A549 (cell line): ENCODE results near the gene ZCCHC9. TPM values are rescaled to one million over a fixed set of nuclear protein-coding genes. Genes with fewer than 3 reads are reported as not detected.
"Not testable (repeated sequence)": the region's sequence is repeated elsewhere in the genome, so short reads cannot be mapped to it uniquely, and the experiment has no call there.

Source experiments
- ATAC-seq, 2 experiments: fragments of 200-7000 bp in 1 of 2; fragments of >200 bp in 1 of 2; cut with Nextera tagmentation in 1 of 2; cut with Tn5 transposase in 1 of 2; 3 replicates each; pipeline versions ENCODE4 v1.8.0 to v1.9.1; 2018 to 2020; ENCODE audit warnings: mild to moderate bottlenecking in 1 of 2, moderate library complexity in 1 of 2
- CTCF ChIA-PET: fragments of 300-600 bp; sonication (Branson Sonifier 250); formaldehyde crosslinking; extraction: SDS; loops from one replicate; lab custom pipeline; 2021; ENCODE audit warnings: antibody characterized with exemption, inconsistent platforms; lab: Yijun Ruan, JAX
- POLR2A ChIA-PET: fragments of 350-600 bp; formaldehyde crosslinking; extraction: SDS; loops from one replicate; lab custom pipeline; 2021; ENCODE audit warnings: antibody characterized with exemption, inconsistent platforms; lab: Yijun Ruan, JAX
- DNase-seq, 2 experiments: peaks; one replicate each; pipeline versions ENCODE4 v3.0.0 to v3.0.0-alpha.2; 2011 to 2016; ENCODE audit warnings: low read depth in 1 of 2, low spot score in 1 of 2
- FAIRE-seq: peaks from 2 replicates; lab custom pipeline; 2011; peaks lifted over from hg19 to GRCh38; lab: Jason Lieb, UNC
- H3K27ac ChIP-seq, 2 experiments: fragments of >200 bp; sonication (Bioruptor Twin); formaldehyde crosslinking; 3 replicates each; pipeline ENCODE4 v1.5.1; 2016 to 2017
- H3K4me1 ChIP-seq: fragments of >200 bp; sonication (Bioruptor Twin); formaldehyde crosslinking; 3 replicates; pipeline ENCODE4 v1.6.1; 2016
- H3K4me2 ChIP-seq: fragments of >200 bp; sonication (Bioruptor Twin); formaldehyde crosslinking; 3 replicates; pipeline ENCODE4 v1.6.1; 2016
- H3K4me3 ChIP-seq: fragments of >200 bp; sonication (Bioruptor Twin); formaldehyde crosslinking; 3 replicates; pipeline ENCODE4 v1.5.1; 2016
- H3K9me3 ChIP-seq: fragments of >200 bp; sonication (Bioruptor Twin); formaldehyde crosslinking; 3 replicates; pipeline ENCODE4 v1.6.1; 2016
- ATOH8 ChIP-seq: fragments of 250-450 bp; sonication (Bioruptor Pico); IDR thresholded peaks from 2 replicates; pipeline ENCODE4 v1.5.0; 2020; ENCODE audit warnings: low read depth, mild to moderate bottlenecking, moderate library complexity
- CEBPB ChIP-seq, 2 experiments: fragments of >200 bp in 1 of 2; sonication (Bioruptor Twin) in 1 of 2; formaldehyde crosslinking in 1 of 2; IDR thresholded peaks; 2 replicates each; pipeline ENCODE4 v1.6.1; 2012 to 2016
- EHF ChIP-seq: fragments of 250-450 bp; sonication (Bioruptor Pico); IDR thresholded peaks from 2 replicates; pipeline ENCODE4 v1.5.0; 2020; ENCODE audit warnings: mild to moderate bottlenecking
- ELK1 ChIP-seq: fragments of 150-350 bp; IDR thresholded peaks from 2 replicates; pipeline ENCODE4 v1.6.1; 2014; ENCODE audit warnings: low read depth, mild to moderate bottlenecking, low read length
- EP300 ChIP-seq, 2 experiments: fragments of >200 bp; sonication (Bioruptor Twin); formaldehyde crosslinking; IDR thresholded peaks; 2 replicates in 1 of 2; 3 replicates in 1 of 2; pipeline ENCODE4 v1.6.1; 2016 to 2017
- HES2 ChIP-seq: fragments of >200 bp; sonication (Bioruptor Twin); formaldehyde crosslinking; IDR thresholded peaks from 2 replicates; pipeline ENCODE4 v1.6.1; 2016
- HOXA7 ChIP-seq: fragments of 250-450 bp; sonication (Bioruptor Pico); IDR thresholded peaks from 2 replicates; pipeline ENCODE4 v1.5.0; 2020; ENCODE audit warnings: mild to moderate bottlenecking, moderate library complexity
- HOXB13 ChIP-seq: fragments of 250-450 bp; sonication (Bioruptor Pico); IDR thresholded peaks from 2 replicates; pipeline ENCODE4 v1.5.0; 2020; ENCODE audit warnings: low read depth, mild to moderate bottlenecking, moderate library complexity
- HOXB5 ChIP-seq: fragments of 250-450 bp; sonication (Bioruptor Pico); IDR thresholded peaks from 2 replicates; pipeline ENCODE4 v1.5.0; 2020; ENCODE audit warnings: mild to moderate bottlenecking, moderate library complexity
- JUN ChIP-seq, 2 experiments: fragments of >200 bp; sonication (Bioruptor Twin); formaldehyde crosslinking; IDR thresholded peaks; 2 replicates in 1 of 2; 3 replicates in 1 of 2; pipeline ENCODE4 v1.6.1; 2016 to 2017
- KDM5A ChIP-seq: fragments of 200-600 bp; sonication (generic); IDR thresholded peaks from 2 replicates; pipeline ENCODE4 v1.6.1; 2016; ENCODE audit warnings: antibody characterized with exemption, mild to moderate bottlenecking
- MAFK ChIP-seq: fragments of 450-650 bp; IDR thresholded peaks from 2 replicates; pipeline ENCODE4 v1.6.1; 2014; ENCODE audit not compliant: partially characterized antibody
- MAZ ChIP-seq: fragments of 150-350 bp; IDR thresholded peaks from 2 replicates; pipeline ENCODE4 v1.6.1; 2014; ENCODE audit warnings: antibody characterized with exemption, low read depth, low read length, borderline replicate concordance
- NFE2L2 ChIP-seq: fragments of 150-350 bp; conservative IDR thresholded peaks from 2 replicates; pipeline ENCODE4 v1.6.1; 2014; ENCODE audit warnings: low read length
- NPAS2 ChIP-seq: fragments of 250-450 bp; sonication (Bioruptor Pico); IDR thresholded peaks from 2 replicates; pipeline ENCODE4 v1.8.0; 2022; ENCODE audit warnings: mild to moderate bottlenecking, moderate library complexity, borderline replicate concordance
- NR3C1 ChIP-seq: fragments of >200 bp; sonication (Bioruptor Twin); formaldehyde crosslinking; IDR thresholded peaks from 3 replicates; pipeline ENCODE4 v1.6.1; 2017
- PBX3 ChIP-seq: IDR thresholded peaks from 2 replicates; pipeline ENCODE4 v1.6.1; 2012
- PHF8 ChIP-seq: fragments of 200-600 bp; sonication (generic); IDR thresholded peaks from 2 replicates; pipeline ENCODE4 v1.6.1; 2016; ENCODE audit warnings: low read depth, mild to moderate bottlenecking, antibody characterized with exemption, moderate library complexity, borderline replicate concordance
- RAD21 ChIP-seq, 2 experiments: fragments of >200 bp in 1 of 2; sonication (Bioruptor Twin) in 1 of 2; formaldehyde crosslinking in 1 of 2; IDR thresholded peaks in 1 of 2; conservative IDR thresholded peaks in 1 of 2; 2 replicates in 1 of 2; 3 replicates in 1 of 2; pipeline ENCODE4 v1.6.1; 2012 to 2018; ENCODE audit warnings: inconsistent platforms in 1 of 2
- RARB ChIP-seq: fragments of 250-450 bp; sonication (Bioruptor Pico); IDR thresholded peaks from 2 replicates; pipeline ENCODE4 v1.8.0; 2021; ENCODE audit warnings: mild to moderate bottlenecking, moderate library complexity
- RFX5 ChIP-seq: fragments of 450-650 bp; IDR thresholded peaks from 2 replicates; pipeline ENCODE4 v1.7.1; 2014; ENCODE audit warnings: antibody characterized with exemption, mild to moderate bottlenecking, moderate library complexity
- RNF2 ChIP-seq: fragments of 200-600 bp; sonication (generic); IDR thresholded peaks from 2 replicates; pipeline ENCODE4 v1.6.1; 2016; ENCODE audit warnings: low read depth, mild to moderate bottlenecking, antibody characterized with exemption, moderate library complexity, borderline replicate concordance
- SMC3 ChIP-seq: fragments of >200 bp; sonication (Bioruptor Twin); formaldehyde crosslinking; IDR thresholded peaks from 3 replicates; pipeline ENCODE4 v1.6.1; 2018; ENCODE audit warnings: inconsistent platforms
- SREBF2 ChIP-seq: fragments of 450-650 bp; IDR thresholded peaks from 2 replicates; pipeline ENCODE4 v1.6.1; 2014; ENCODE audit warnings: mild to moderate bottlenecking, moderate library complexity
- TFCP2L1 ChIP-seq: fragments of 250-450 bp; sonication (Bioruptor Pico); IDR thresholded peaks from 2 replicates; pipeline ENCODE4 v1.5.0; 2021; ENCODE audit warnings: mild to moderate bottlenecking
- ZFP36 ChIP-seq: fragments of 450-650 bp; IDR thresholded peaks from 2 replicates; pipeline ENCODE4 v1.6.1; 2014; ENCODE audit warnings: borderline replicate concordance; ENCODE audit not compliant: partially characterized antibody
- ZNF302 ChIP-seq: fragments of 250-450 bp; sonication (Bioruptor Pico); IDR thresholded peaks from 2 replicates; pipeline ENCODE4 v1.9.0; 2021; ENCODE audit warnings: inconsistent platforms, mild to moderate bottlenecking, moderate library complexity
- WGBS: methylation state at CpG from one replicate; pipeline ENCODE4 v1.1.6; 2017; ENCODE audit errors: missing lambda C conversion rate; 5-methylcytosine and 5-hydroxymethylcytosine counted together
- polyA plus RNA-seq, 4 experiments: library from polyadenylated mRNA; depleted of rRNA in 3 of 4; stranded (reverse); fragments of >200 nt; fragmentation: RNase III in 1 of 4; extraction: RNeasy Plus Mini Kit Qiagen cat#74134 plus additional on column Dnase treatment in 1 of 4; gene quantifications; 2 replicates in 3 of 4; 3 replicates in 1 of 4; pipeline ENCODE4 v1.2.3, GENCODE V29; 2011 to 2017

The ZCCHC9 gene
- polyA plus RNA-seq, 2 of the 4 experiments (the other 2 are of a cell fraction), result 24.2 to 44.4 TPM

- no peaks in the 10 kb centered on the region for H3K9me3 ChIP-seq
- CTCF ChIA-PET, result interaction anchor here (1.3 to 1.6 kb wide), 3 partner anchors 27 to 75 kb away, joined by 3 to 5 read pairs (median 4); no protein-coding TSS in a partner anchor
- ATAC-seq (no peak; a peak in 1 of 6 replicates), DNase-seq (no peak), FAIRE-seq (no peak)
- 95% methylated on average over 8 of the region's 8 CpGs for WGBS
- peaks cover 25% of the 10 kb centered on the region for H3K4me1 ChIP-seq
- peak overlapping the region; percentile 58 to 77 for H3K27ac ChIP-seq
- H3K4me3 ChIP-seq, result no peak overlapping the region
- TF ChIP-seq HOXB5 (CRISPR knock-in tag), result no peak
- TF ChIP-seq NFE2L2, result no peak
- TF ChIP-seq MAZ, result no peak
- TF ChIP-seq RNF2, result no peak
- TF ChIP-seq MAFK, result no peak
- no peak for TF ChIP-seq CEBPB (IDR thresholded peaks at IDR 0.05)
- no peak for TF ChIP-seq ZFP36
- TF ChIP-seq SREBF2, result no peak
- TF ChIP-seq TFCP2L1 (CRISPR knock-in tag), result no peak
- TF ChIP-seq PBX3, result no peak
- TF ChIP-seq EHF, result no peak
- no peak for TF ChIP-seq SMC3
- no peak for TF ChIP-seq RAD21 (conservative IDR thresholded peaks at IDR 0.05 in 1 of 2, IDR thresholded peaks at IDR 0.05 in 1 of 2)
- no peak for TF ChIP-seq JUN (IDR thresholded peaks at IDR 0.05)
- no peak for TF ChIP-seq ZNF302
- TF ChIP-seq EP300 (IDR thresholded peaks at IDR 0.05), result no peak
- no peak for TF ChIP-seq ATOH8 (CRISPR knock-in tag)
- TF ChIP-seq NPAS2 (CRISPR knock-in tag), result no peak
- no peak for TF ChIP-seq ELK1
- TF ChIP-seq, all 56 proteins: peak for 0
- peak overlapping the region; percentile 42; the same call in 2 of the 3 replicates for H3K4me2 ChIP-seq
- POLR2A ChIA-PET, result no interaction called here
Observed at GRCh38 chr5:81269751-81270393, 31.5 kb upstream of the ZCCHC9 start.

- CTCF ChIA-PET, result interaction anchor here (0.6 to 1.6 kb wide), 5 partner anchors 26 to 607 kb away, joined by 3 to 6 read pairs (median 4); no protein-coding TSS in a partner anchor
- H3K9me3 ChIP-seq, ATAC-seq, DNase-seq, FAIRE-seq, H3K4me3 ChIP-seq, POLR2A ChIA-PET, H3K4me2 ChIP-seq: not testable (repeated sequence)
- H3K27ac ChIP-seq, result peak overlapping the region in 1 of 2 experiments; percentile 77; a peak in 4 of 6 replicates
- WGBS, result 94% methylated on average over 2 of the region's 2 CpGs
- H3K4me1 ChIP-seq, result peaks cover 25% of the 10 kb centered on the region
Observed at GRCh38 chr5:81270394-81271027, 30.9 kb upstream of the ZCCHC9 start.

GRCh38 chr5:81283976-81284375 lies 17.4 kb upstream of the ZCCHC9 start:
- DNase-seq (no peak), ATAC-seq (no peak), FAIRE-seq (no peak)
- no peak overlapping the region for H3K4me2 ChIP-seq
- CTCF ChIA-PET, result interaction anchor here (1.8 kb wide), 1 partner anchor 16 kb away, joined by 7 read pairs; no protein-coding TSS in a partner anchor
- H3K27ac ChIP-seq, result no peak overlapping the region
- POLR2A ChIA-PET, result no interaction called here
- H3K4me1 ChIP-seq, result no peaks in the 10 kb centered on the region
- no peaks in the 10 kb centered on the region for H3K9me3 ChIP-seq
- WGBS, result 72% methylated on average over 1 of the region's 1 CpG
- TF ChIP-seq MAZ (no peak), HOXA7 (CRISPR knock-in tag) (no peak), KDM5A (no peak), SREBF2 (no peak), NR3C1 (no peak), RFX5 (no peak), SMC3 (no peak), PHF8 (no peak), RARB (CRISPR knock-in tag) (no peak), HOXB13 (CRISPR knock-in tag) (no peak), HES2 (no peak)
- H3K4me3 ChIP-seq, result no peak overlapping the region
